Endothelial cell (in vitro differentiated cells): ENCODE data around the gene SPHK2. TPM values are rescaled to one million over a fixed set of nuclear protein-coding genes. Genes with fewer than 3 reads are reported as not detected.

Experiments used
- DNase-seq: peaks from one replicate; pipeline ENCODE4 v3.0.0; 2021; ENCODE audit warnings: low spot score
- H3K27ac Mint-ChIP-seq: one replicate; pipeline ENCODE4 v1.8.0; 2021; ENCODE audit warnings: mixed read lengths, inconsistent platforms; ENCODE audit not compliant: unreplicated experiment
- H3K27me3 Mint-ChIP-seq: one replicate; pipeline ENCODE4 v1.8.0; 2021; ENCODE audit warnings: mild to moderate bottlenecking, moderate library complexity, mixed read lengths, inconsistent platforms; ENCODE audit not compliant: unreplicated experiment
- H3K36me3 Mint-ChIP-seq: one replicate; pipeline ENCODE4 v1.8.0; 2021; ENCODE audit warnings: mild to moderate bottlenecking, low read depth, mixed read lengths, inconsistent platforms; ENCODE audit not compliant: unreplicated experiment
- H3K4me1 Mint-ChIP-seq: one replicate; pipeline ENCODE4 v1.8.0; 2021; ENCODE audit warnings: mild to moderate bottlenecking, mixed read lengths, inconsistent platforms; ENCODE audit not compliant: unreplicated experiment
- H3K4me3 Mint-ChIP-seq: one replicate; pipeline ENCODE4 v1.8.0; 2021; ENCODE audit warnings: mild to moderate bottlenecking, mixed read lengths, inconsistent platforms; ENCODE audit not compliant: unreplicated experiment
- H3K9me3 Mint-ChIP-seq: one replicate; pipeline ENCODE4 v1.8.0; 2021; ENCODE audit warnings: mixed read lengths, inconsistent platforms; ENCODE audit not compliant: unreplicated experiment
- CTCF ChIP-seq: fragments of 200-600 bp; sonication (generic); IDR thresholded peaks from one replicate; pipeline ENCODE4 v1.5.0; 2021; ENCODE audit warnings: antibody characterized with exemption; ENCODE audit not compliant: unreplicated experiment
- total RNA-seq: library from RNA; stranded (reverse); fragmentation: NEBNext Ultra II Directional; extraction: Animal tissue kit (Norgen Biotek cat#: 25700); gene quantifications from one replicate; pipeline ENCODE4 v1.2.1, GENCODE V29; 2021; ENCODE audit not compliant: unreplicated experiment

Gene SPHK2
- total RNA-seq, 1 donor from 2014 or later = 24.7 TPM

- DNase-seq = no peak
- H3K36me3 Mint-ChIP-seq = peaks cover under 1% of the 10 kb centered on the region
These were observed 45.2 kb downstream of the SPHK2 start for GRCh38 chr19:48664476-48664875.

GRCh38 chr19:48665786-48666185 lies 46.5 kb downstream of the SPHK2 start:
- DNase-seq = no peak
- peaks cover 4% of the 10 kb centered on the region for H3K4me1 Mint-ChIP-seq
- no peaks in the 10 kb centered on the region for H3K9me3 Mint-ChIP-seq
- peaks cover 13% of the 10 kb centered on the region for H3K27me3 Mint-ChIP-seq
- no peak overlapping the region for H3K27ac Mint-ChIP-seq
- TF ChIP-seq CTCF = no peak
- H3K36me3 Mint-ChIP-seq = peaks cover 5% of the 10 kb centered on the region
- no peak overlapping the region for H3K4me3 Mint-ChIP-seq

More at GRCh38 chr19:48664476-48664875, 45.2 kb downstream of the SPHK2 start:
- TF ChIP-seq CTCF = no peak
- H3K4me3 Mint-ChIP-seq = no peak overlapping the region
- H3K9me3 Mint-ChIP-seq = no peaks in the 10 kb centered on the region
- H3K27me3 Mint-ChIP-seq = peaks cover 9% of the 10 kb centered on the region
- H3K4me1 Mint-ChIP-seq = peaks cover under 1% of the 10 kb centered on the region
- H3K27ac Mint-ChIP-seq = no peak overlapping the region

- H3K9me3 Mint-ChIP-seq = no peaks in the 10 kb centered on the region
- H3K4me3 Mint-ChIP-seq = no peak overlapping the region
- no peak for TF ChIP-seq CTCF
- no peak for DNase-seq
- peaks cover 4% of the 10 kb centered on the region for H3K4me1 Mint-ChIP-seq
- H3K36me3 Mint-ChIP-seq = peaks cover 5% of the 10 kb centered on the region
- H3K27me3 Mint-ChIP-seq = peaks cover 13% of the 10 kb centered on the region
- H3K27ac Mint-ChIP-seq = no peak overlapping the region
These were observed 49.0 kb downstream of the SPHK2 start for GRCh38 chr19:48668332-48668731.

- no peak overlapping the region for H3K4me3 Mint-ChIP-seq
- H3K27me3 Mint-ChIP-seq = peaks cover 14% of the 10 kb centered on the region
- no peak for DNase-seq
These were observed 49.5 kb downstream of the SPHK2 start for GRCh38 chr19:48668761-48669160.

More at GRCh38 chr19:48668761-48669160, 49.5 kb downstream of the SPHK2 start:
- no peak for TF ChIP-seq CTCF
- H3K36me3 Mint-ChIP-seq = peaks cover 5% of the 10 kb centered on the region
- peaks cover 4% of the 10 kb centered on the region for H3K4me1 Mint-ChIP-seq
- H3K27ac Mint-ChIP-seq = no peak overlapping the region
- no peaks in the 10 kb centered on the region for H3K9me3 Mint-ChIP-seq
